H1 (cell line): ENCODE measurements around the gene MYRIP. TPM values are rescaled to one million over a fixed set of nuclear protein-coding genes. Genes with fewer than 3 reads are reported as not detected.

Experiments used
- CTCF ChIA-PET: fragments of 300-600 bp; sonication (Branson Sonifier 250); formaldehyde crosslinking; loops from one replicate; lab custom pipeline; 2021; ENCODE audit not compliant: partially characterized antibody; lab: Charles Lee
- POLR2A ChIA-PET: fragments of 300-600 bp; sonication (Branson Sonifier 250); formaldehyde crosslinking; loops from one replicate; lab custom pipeline; 2021; ENCODE audit warnings: inconsistent platforms; ENCODE audit not compliant: partially characterized antibody; lab: Charles Lee
- DNase-seq, 2 experiments: peaks; one replicate each; pipeline versions ENCODE4 v3.0.0 to v3.0.0-alpha.2; 2010 to 2022; ENCODE audit warnings: low spot score in 2 of 2, low read depth in 1 of 2, mixed read lengths in 1 of 2
- FAIRE-seq: peaks from 2 replicates; lab custom pipeline; 2011; peaks lifted over from hg19 to GRCh38; lab: Jason Lieb, UNC
- H2AFZ ChIP-seq: 2 replicates; pipeline ENCODE4 v1.8.1; 2012; ENCODE audit warnings: low read length, inconsistent platforms
- H2AK5ac ChIP-seq: 2 replicates; pipeline ENCODE4 v1.6.1; 2013; ENCODE audit warnings: low read depth, low read length
- H2BK120ac ChIP-seq: replicated peaks from 2 replicates; pipeline ENCODE3; 2013; ENCODE audit warnings: low read depth, low read length, inconsistent platforms
- H2BK12ac ChIP-seq: 2 replicates; pipeline ENCODE4 v1.6.1; 2013; ENCODE audit warnings: low read depth, low read length
- H2BK15ac ChIP-seq: 2 replicates; pipeline ENCODE4 v1.6.1; 2013; ENCODE audit warnings: low read length
- H2BK20ac ChIP-seq: 2 replicates; pipeline ENCODE4 v1.6.1; 2013; ENCODE audit warnings: low read length
- H2BK5ac ChIP-seq: 2 replicates; pipeline ENCODE4 v1.6.1; 2013; ENCODE audit warnings: low read depth, low read length
- H3K14ac ChIP-seq: 2 replicates; pipeline ENCODE4 v1.6.1; 2013; ENCODE audit warnings: inconsistent platforms; ENCODE audit not compliant: insufficient read length
- H3K18ac ChIP-seq: 2 replicates; pipeline ENCODE4 v1.6.1; 2013; ENCODE audit warnings: low read length; ENCODE audit errors: extremely low read depth
- H3K23ac ChIP-seq: 2 replicates; pipeline ENCODE4 v1.6.1; 2013; ENCODE audit warnings: inconsistent platforms; ENCODE audit not compliant: insufficient read length
- H3K23me2 ChIP-seq: 2 replicates; pipeline ENCODE4 v1.6.1; 2013; ENCODE audit warnings: low read depth, low read length
- H3K27ac ChIP-seq: 2 replicates; pipeline ENCODE4 v1.6.1; 2011; ENCODE audit warnings: low read depth, low read length, inconsistent platforms
- H3K27me3 ChIP-seq, 4 experiments: replicated peaks in 1 of 4; 1 replicate in 1 of 4; 2 replicates in 3 of 4; pipeline versions ENCODE4 v1.6.1 to v1.8.1; 2011 to 2013; ENCODE audit warnings: low read length in 3 of 4, mild to moderate bottlenecking in 3 of 4, inconsistent platforms in 2 of 4, mixed read lengths in 2 of 4, moderate library complexity in 1 of 4; ENCODE audit not compliant: control insufficient read depth in 3 of 4, insufficient read depth in 3 of 4; ENCODE audit errors: extremely low read depth in 1 of 4
- H3K36me3 ChIP-seq, 4 experiments: 2 replicates each; pipeline versions ENCODE4 v1.6.1 to v1.8.1; 2011 to 2013; ENCODE audit warnings: mild to moderate bottlenecking in 4 of 4, low read length in 3 of 4, moderate library complexity in 2 of 4, control low read depth in 1 of 4, inconsistent platforms in 1 of 4; ENCODE audit not compliant: insufficient read depth in 4 of 4, control insufficient read depth in 2 of 4
- H3K4ac ChIP-seq: replicated peaks from 2 replicates; pipeline ENCODE3; 2013; ENCODE audit warnings: low read length, low read depth, mixed read lengths, inconsistent platforms; ENCODE audit not compliant: insufficient read length
- H3K4me1 ChIP-seq, 4 experiments: replicated peaks in 1 of 4; 1 replicate in 1 of 4; 2 replicates in 3 of 4; pipeline versions ENCODE4 v1.6.1 to v1.8.1; 2011 to 2013; ENCODE audit warnings: low read length in 3 of 4, inconsistent platforms in 2 of 4, mixed read lengths in 1 of 4; ENCODE audit not compliant: insufficient read depth in 4 of 4, control insufficient read depth in 3 of 4
- H3K4me2 ChIP-seq, 2 experiments: 2 replicates each; pipeline versions ENCODE4 v1.6.1 to v1.8.1; 2011 to 2013; ENCODE audit warnings: low read depth in 2 of 2, low read length in 2 of 2, control low read depth in 1 of 2, inconsistent platforms in 1 of 2, mild to moderate bottlenecking in 1 of 2; ENCODE audit not compliant: insufficient read depth in 1 of 2
- H3K4me3 ChIP-seq, 4 experiments: fragments of 200-600, 300-600 bp in 1 of 4; sonication (generic), shearing (Covaris generic), sonication (Bioruptor Twin) in 1 of 4; 2 replicates each; pipeline versions ENCODE4 v1.5.1 to v1.8.1; 2011 to 2016; ENCODE audit warnings: low read length in 4 of 4, low read depth in 3 of 4, control low read depth in 2 of 4, inconsistent platforms in 2 of 4, mild to moderate bottlenecking in 2 of 4, mixed read lengths in 1 of 4, moderate library complexity in 1 of 4; ENCODE audit not compliant: insufficient read depth in 2 of 4; ENCODE audit errors: extremely low read depth in 1 of 4
- H3K56ac ChIP-seq: replicated peaks from 2 replicates; pipeline ENCODE3; 2013; ENCODE audit warnings: low read depth, mild to moderate bottlenecking, mixed read lengths, low read length, inconsistent platforms; ENCODE audit not compliant: insufficient read length
- H3K79me1 ChIP-seq: 2 replicates; pipeline ENCODE4 v1.6.1; 2013; ENCODE audit warnings: low read depth, low read length, control low read depth
- H3K79me2 ChIP-seq, 2 experiments: 2 replicates each; pipeline versions ENCODE4 v1.6.1 to v1.8.1; 2012 to 2013; ENCODE audit warnings: low read length in 2 of 2, mild to moderate bottlenecking in 2 of 2, inconsistent platforms in 1 of 2; ENCODE audit not compliant: insufficient read depth in 2 of 2, control insufficient read depth in 1 of 2
- H3K9ac ChIP-seq, 4 experiments: replicated peaks in 1 of 4; 1 replicate in 1 of 4; 2 replicates in 3 of 4; pipeline versions ENCODE4 v1.6.1 to v1.8.1; 2011 to 2013; ENCODE audit warnings: low read depth in 3 of 4, low read length in 3 of 4, control low read depth in 2 of 4, mild to moderate bottlenecking in 2 of 4, moderate library complexity in 2 of 4, inconsistent platforms in 1 of 4; ENCODE audit errors: extremely low read depth in 1 of 4
- H3K9me3 ChIP-seq, 2 experiments: 2 replicates each; pipeline versions ENCODE4 v1.6.1 to v1.8.1; 2012 to 2013; ENCODE audit warnings: mild to moderate bottlenecking in 2 of 2, moderate library complexity in 2 of 2, control low read depth in 1 of 2, inconsistent platforms in 1 of 2, low read depth in 1 of 2, low read length in 1 of 2, mixed read lengths in 1 of 2; ENCODE audit not compliant: insufficient read depth in 2 of 2
- H4K20me1 ChIP-seq, 2 experiments: replicated peaks in 1 of 2; 2 replicates each; pipeline versions ENCODE3 to v1.8.1; 2011 to 2013; ENCODE audit warnings: inconsistent platforms in 2 of 2, low read length in 2 of 2, mild to moderate bottlenecking in 1 of 2; ENCODE audit not compliant: insufficient read depth in 2 of 2, control insufficient read depth in 1 of 2
- H4K5ac ChIP-seq: 2 replicates; pipeline ENCODE4 v1.6.1; 2013; ENCODE audit warnings: low read length, low read depth, mixed read lengths, inconsistent platforms; ENCODE audit not compliant: insufficient read length
- H4K8ac ChIP-seq: 2 replicates; pipeline ENCODE4 v1.8.0; 2013; ENCODE audit warnings: mild to moderate bottlenecking, moderate library complexity, low read length, inconsistent platforms; ENCODE audit not compliant: insufficient read depth; ENCODE audit errors: extremely low read depth
- H4K91ac ChIP-seq: replicated peaks from 2 replicates; pipeline ENCODE3; 2013; ENCODE audit warnings: low read length, mixed read lengths, inconsistent platforms; ENCODE audit not compliant: insufficient read length
- ATF3 ChIP-seq: IDR thresholded peaks from 2 replicates; pipeline ENCODE4 v1.6.1; 2011; ENCODE audit warnings: low read depth, mild to moderate bottlenecking, low read length; ENCODE audit not compliant: insufficient read depth
- BCL11A ChIP-seq, 2 experiments: IDR thresholded peaks; one replicate each; pipeline ENCODE4 v1.6.1; 2011; ENCODE audit warnings: low read depth in 2 of 2, low read length in 2 of 2, mild to moderate bottlenecking in 2 of 2
- CTCF ChIP-seq, 3 experiments: IDR thresholded peaks; 1 replicate in 2 of 3; 2 replicates in 1 of 3; pipeline versions ENCODE4 v1.5.1 to v1.6.1; 2011; ENCODE audit warnings: low read length in 3 of 3, mild to moderate bottlenecking in 3 of 3, inconsistent platforms in 2 of 3, low read depth in 1 of 3, moderate library complexity in 1 of 3; ENCODE audit not compliant: insufficient read depth in 1 of 3; ENCODE audit errors: control extremely low read depth in 1 of 3
- EZH2 ChIP-seq: fragments of 200-600 bp; sonication (generic); IDR thresholded peaks from 2 replicates; pipeline ENCODE4 v1.7.1; 2012; ENCODE audit warnings: low read depth, mild to moderate bottlenecking, moderate library complexity, low read length, inconsistent platforms; ENCODE audit not compliant: severe bottlenecking
- HDAC6 ChIP-seq: IDR thresholded peaks from one replicate; pipeline ENCODE4 v1.7.1; 2012; ENCODE audit warnings: low read depth, mild to moderate bottlenecking, inconsistent platforms, low read length, moderate library complexity
- KDM1A ChIP-seq: fragments of 200-600, 300-600 bp; sonication (generic); IDR thresholded peaks from 2 replicates; pipeline ENCODE4 v1.7.1; 2016; ENCODE audit warnings: mild to moderate bottlenecking, low read length, borderline replicate concordance
- SAP30 ChIP-seq: fragments of 300-600 bp; sonication (generic); IDR thresholded peaks from 2 replicates; pipeline ENCODE4 v1.7.1; 2012; ENCODE audit warnings: low read length, moderate library complexity, mild to moderate bottlenecking, inconsistent platforms; ENCODE audit not compliant: insufficient read depth, insufficient replicate concordance
- TCF12 ChIP-seq: IDR thresholded peaks from 2 replicates; pipeline ENCODE4 v1.6.1; 2011; ENCODE audit warnings: low read depth, mild to moderate bottlenecking, low read length
- WGBS, 2 experiments: shearing (Covaris generic) in 1 of 2; methylation state at CpG; one replicate each; pipeline versions ENCODE4 v1.1.6 to v1.1.7; 2013 to 2015; ENCODE audit warnings: low lambda C conversion rate in 2 of 2, mixed read lengths in 2 of 2, inconsistent platforms in 1 of 2, low coverage in 1 of 2, missing lambda C conversion rate in 1 of 2; ENCODE audit not compliant: insufficient replicate concordance in 2 of 2, insufficient coverage in 1 of 2, insufficient read length in 1 of 2; ENCODE audit errors: extremely low coverage in 1 of 2, missing lambda C conversion rate in 1 of 2; 5-methylcytosine and 5-hydroxymethylcytosine counted together
- polyA plus RNA-seq, 7 experiments: library from polyadenylated mRNA; depleted of rRNA in 3 of 7; stranded (reverse) in 5 of 7; unstranded in 2 of 7; fragments of >200 nt in 5 of 7; fragments of 200-250 nt in 2 of 7; gene quantifications; 1 replicate in 5 of 7; 2 replicates in 1 of 7; 4 replicates in 1 of 7; pipeline versions ENCODE4 v1.2.1 to v1.2.3, GENCODE V29; 2011 to 2013; ENCODE audit warnings: missing spikeins in 2 of 7, mixed read lengths in 2 of 7
- total RNA-seq: library from RNA; stranded (reverse); fragmentation: NEBNext Ultra II Directional; extraction: Animal tissue kit (Norgen Biotek cat#: 25700); gene quantifications from 2 replicates; pipeline ENCODE4 v1.2.1, GENCODE V29; 2021

Gene MYRIP
- total and polyA plus RNA-seq, 2 of the 8 experiments (the other 6 are each of a cell fraction or from before 2014, with no cell fraction given): 0.54 to 4.3 TPM

- Histone ChIP-seq H2BK5ac (no peak overlapping the region), H3K4ac (no peak overlapping the region), H2BK20ac (no peak overlapping the region), H2BK120ac (no peak overlapping the region), H2AFZ (no peak overlapping the region), H3K4me3 (no peak overlapping the region), H3K14ac (no peak overlapping the region), H3K4me1 (no peaks in the 10 kb centered on the region), H3K18ac (no peak overlapping the region), H4K20me1 (no peaks in the 10 kb centered on the region), H3K79me1 (no peaks in the 10 kb centered on the region), H3K9ac (no peak overlapping the region), H3K56ac (no peak overlapping the region), H2BK15ac (no peak overlapping the region), H2AK5ac (no peak overlapping the region), H4K8ac (no peak overlapping the region), H3K23ac (no peak overlapping the region), H4K5ac (no peak overlapping the region), H3K4me2 (no peak overlapping the region), H3K27me3 (no peaks in the 10 kb centered on the region), H4K91ac (no peak overlapping the region), H3K79me2 (no peaks in the 10 kb centered on the region), H2BK12ac (no peak overlapping the region), H3K36me3 (no peaks in the 10 kb centered on the region), H3K27ac (no peak overlapping the region), H3K23me2 (no peaks in the 10 kb centered on the region), H3K9me3 (no peaks in the 10 kb centered on the region)
- POLR2A ChIA-PET: no interaction called here
- no peak for TF ChIP-seq KDM1A
- no peak for TF ChIP-seq BCL11A (IDR thresholded peaks at IDR 0.05; ENCODE audit: low read depth in 2 of 2, low read length in 2 of 2)
- no peak for TF ChIP-seq CTCF (IDR thresholded peaks at IDR 0.05; ENCODE audit: control extremely low read depth in 1 of 3, insufficient read depth in 1 of 3, low read depth in 1 of 3, low read length in 3 of 3)
- TF ChIP-seq SAP30: no peak
- no peak for TF ChIP-seq HDAC6
- no peak for TF ChIP-seq ATF3
- no peak for TF ChIP-seq TCF12
- no peak for TF ChIP-seq EZH2
- 89% methylated on average over 3 of the region's 3 CpGs; no CpG with 5 or more reads in 1 of the 2 experiments for WGBS, 2 experiments
- FAIRE-seq (no peak), DNase-seq (no peak)
- CTCF ChIA-PET: interaction anchor here (1.0 kb wide), 1 partner anchor 15 kb away, joined by 3 read pairs; no protein-coding TSS in a partner anchor
These were observed 17.8 kb upstream of the MYRIP start for GRCh38 chr3:39791603-39792002.
